SK-N-SH treated with all-trans-retinoic acid at 6 μM for 48 hours (cell line): Measurements from ENCODE around the gene TINAGL1.

Experiments
- ATAC-seq: fragments of 200-7000 bp; cut with Tn5 transposase; 3 replicates; pipeline ENCODE4 v1.9.1; 2020; ENCODE audit warnings: mild to moderate bottlenecking, moderate library complexity
- ARNTL ChIP-seq: fragments of 450-650 bp; formaldehyde crosslinking; IDR thresholded peaks from 2 replicates; pipeline ENCODE4 v1.5.0; 2020; ENCODE audit warnings: low read depth, mild to moderate bottlenecking, moderate library complexity, borderline replicate concordance
- BACH2 ChIP-seq: fragments of 250-450 bp; sonication (Bioruptor Pico); IDR thresholded peaks from 2 replicates; pipeline ENCODE4 v1.9.0; 2021; ENCODE audit warnings: mild to moderate bottlenecking, borderline replicate concordance
- CREB5 ChIP-seq: fragments of 250-450 bp; sonication (Bioruptor Pico); IDR thresholded peaks from 2 replicates; pipeline ENCODE4 v1.5.1; 2020; ENCODE audit warnings: low read depth, mild to moderate bottlenecking, moderate library complexity
- CSDC2 ChIP-seq: fragments of 250-450 bp; sonication (Bioruptor Pico); IDR thresholded peaks from 2 replicates; pipeline ENCODE4 v1.5.0; 2020; ENCODE audit warnings: mild to moderate bottlenecking, moderate library complexity
- CSRNP3 ChIP-seq: fragments of 250-450 bp; sonication (Bioruptor Pico); IDR thresholded peaks from 2 replicates; pipeline ENCODE4 v1.5.1; 2021; ENCODE audit warnings: mild to moderate bottlenecking, moderate library complexity
- ESRRG ChIP-seq: fragments of 250-450 bp; sonication (Bioruptor Pico); IDR thresholded peaks from 2 replicates; pipeline ENCODE4 v1.6.1; 2021; ENCODE audit warnings: mild to moderate bottlenecking
- ISL1 ChIP-seq: fragments of 250-450 bp; sonication (Bioruptor Pico); IDR thresholded peaks from 2 replicates; pipeline ENCODE4 v2.1.2; 2022; ENCODE audit warnings: mild to moderate bottlenecking, moderate library complexity
- PATZ1 ChIP-seq: fragments of 250-450 bp; sonication (Bioruptor Pico); IDR thresholded peaks from 2 replicates; pipeline ENCODE4 v1.8.0; 2020; ENCODE audit warnings: mild to moderate bottlenecking, moderate library complexity, borderline replicate concordance
- POU6F1 ChIP-seq: fragments of 250-450 bp; sonication (Bioruptor Pico); IDR thresholded peaks from 2 replicates; pipeline ENCODE4 v1.8.0; 2021; ENCODE audit warnings: low read depth, mild to moderate bottlenecking, moderate library complexity, borderline replicate concordance
- PPARA ChIP-seq: fragments of 250-450 bp; sonication (Bioruptor Pico); IDR thresholded peaks from 2 replicates; pipeline ENCODE4 v1.5.0; 2020; ENCODE audit warnings: mild to moderate bottlenecking, borderline replicate concordance
- RARB ChIP-seq: fragments of 250-450 bp; sonication (Bioruptor Pico); IDR thresholded peaks from 2 replicates; pipeline ENCODE4 v1.8.0; 2021; ENCODE audit warnings: mild to moderate bottlenecking, moderate library complexity
- SNAI2 ChIP-seq: fragments of 250-450 bp; sonication (Bioruptor Pico); IDR thresholded peaks from 2 replicates; pipeline ENCODE4 v1.5.0; 2020; ENCODE audit warnings: mild to moderate bottlenecking, moderate library complexity
- TCF4 ChIP-seq: fragments of 250-450 bp; sonication (Bioruptor Pico); IDR thresholded peaks from 2 replicates; pipeline ENCODE4 v1.8.0; 2021; ENCODE audit warnings: mild to moderate bottlenecking, moderate library complexity, borderline replicate concordance
- TOX ChIP-seq: fragments of 250-450 bp; sonication (Bioruptor Pico); IDR thresholded peaks from 2 replicates; pipeline ENCODE4 v1.8.0; 2021; ENCODE audit warnings: mild to moderate bottlenecking, moderate library complexity, borderline replicate concordance
- TSHZ2 ChIP-seq: fragments of 250-450 bp; sonication (Bioruptor Pico); IDR thresholded peaks from 2 replicates; pipeline ENCODE4 v1.5.0; 2020; ENCODE audit warnings: mild to moderate bottlenecking, moderate library complexity
- ZFP3 ChIP-seq: fragments of 250-450 bp; sonication (Bioruptor Pico); IDR thresholded peaks from 2 replicates; pipeline ENCODE4 v1.5.0; 2020; ENCODE audit warnings: mild to moderate bottlenecking, moderate library complexity
- ZFP30 ChIP-seq: fragments of 450-650 bp; formaldehyde crosslinking; IDR thresholded peaks from 2 replicates; pipeline ENCODE4 v1.5.0; 2022; ENCODE audit warnings: mild to moderate bottlenecking, moderate library complexity

The TINAGL1 gene

GRCh38 chr1:31595836-31596736, 19.8 kb downstream of the TINAGL1 start:
- no peak for ATAC-seq
- TF ChIP-seq PATZ1 (CRISPR knock-in tag) (no peak), CREB5 (CRISPR knock-in tag) (no peak), PPARA (CRISPR knock-in tag) (no peak), SNAI2 (CRISPR knock-in tag) (no peak), TCF4 (CRISPR knock-in tag) (no peak), TOX (CRISPR knock-in tag) (no peak)
- TF ChIP-seq, all 23 proteins: peak for 0

- ATAC-seq: no peak
- TF ChIP-seq PPARA (CRISPR knock-in tag) (no peak), ZFP30 (CRISPR knock-in tag) (no peak), PATZ1 (CRISPR knock-in tag) (no peak), POU6F1 (no peak), ARNTL (no peak), BACH2 (CRISPR knock-in tag) (no peak), ESRRG (CRISPR knock-in tag) (no peak), CREB5 (CRISPR knock-in tag) (no peak), RARB (CRISPR knock-in tag) (no peak), TSHZ2 (CRISPR knock-in tag) (no peak), ISL1 (CRISPR knock-in tag) (no peak), ZFP3 (no peak), CSRNP3 (CRISPR knock-in tag) (no peak), CSDC2 (no peak)
These were observed 20.4 kb downstream of the TINAGL1 start for GRCh38 chr1:31596737-31597097.
